Sigmoid colon (tissue), 7 donors: ENCODE measurements around the gene CDH23. TPM values are rescaled to one million over a fixed set of nuclear protein-coding genes. Genes with fewer than 3 reads are reported as not detected.

Experiments used
- DNase-seq: peaks from one replicate; pipeline ENCODE4 v3.0.0-alpha.2; 2019
- H3K27ac ChIP-seq, 4 donors: fragments of 200-600 bp; sonication (generic); one replicate each; pipeline ENCODE4 v1.5.1; 2016 to 2019; ENCODE audit warnings: mild to moderate bottlenecking in 1 of 4
- H3K27me3 ChIP-seq, 3 donors: fragments of 200-600 bp; sonication (generic); one replicate each; pipeline ENCODE4 v1.5.1; 2019; ENCODE audit warnings: mild to moderate bottlenecking in 1 of 3
- H3K36me3 ChIP-seq, 4 donors: fragments of 200-600 bp; sonication (generic); one replicate each; pipeline ENCODE4 v1.5.1; 2016 to 2019
- H3K4me1 ChIP-seq, 4 donors: fragments of 200-600 bp; sonication (generic); one replicate each; pipeline ENCODE4 v1.5.1; 2017 to 2019
- H3K4me3 ChIP-seq, 4 donors: fragments of 200-600 bp; sonication (generic); one replicate each; pipeline ENCODE4 v1.5.1; 2017 to 2019; ENCODE audit warnings: mild to moderate bottlenecking in 2 of 4, moderate library complexity in 1 of 4
- H3K9me3 ChIP-seq, 4 donors: fragments of 200-600 bp in 3 of 4; sonication (generic) in 3 of 4; one replicate each; pipeline versions ENCODE4 v1.5.1 to v1.6.1; 2013 to 2019
- CTCF ChIP-seq, 4 experiments: fragments of 450-650 bp in 3 of 4; fragments of 200-600 bp in 1 of 4; IDR thresholded peaks; one replicate each; pipeline ENCODE4 v1.5.1; 2016 to 2019; ENCODE audit warnings: antibody characterized with exemption in 4 of 4, mild to moderate bottlenecking in 3 of 4, moderate library complexity in 2 of 4
- EP300 ChIP-seq, 4 donors: sonication (generic); formaldehyde crosslinking; IDR thresholded peaks; one replicate each; pipeline ENCODE4 v1.6.1; 2017; ENCODE audit warnings: antibody characterized with exemption in 4 of 4
- POLR2A ChIP-seq, 2 donors: fragments of 450-650 bp; IDR thresholded peaks; one replicate each; pipeline ENCODE4 v1.6.1; 2016; ENCODE audit warnings: antibody characterized with exemption in 2 of 2, mild to moderate bottlenecking in 2 of 2, moderate library complexity in 2 of 2
- POLR2AphosphoS5 ChIP-seq, 4 donors: sonication (generic); formaldehyde crosslinking; IDR thresholded peaks; one replicate each; pipeline ENCODE4 v1.6.1; 2017; ENCODE audit warnings: antibody characterized with exemption in 4 of 4
- WGBS, 2 donors: extraction: QIAGEN DNeasy Blood & Tissue Kit; methylation state at CpG; one replicate each; pipeline ENCODE4 v1.1.7; 2013; 5-methylcytosine and 5-hydroxymethylcytosine counted together
- intact Hi-C: fragments of 100-400 bp; cut with DNase I; formaldehyde crosslinking; loops from one replicate; pipeline ENCODE4 v1.15.1; 2023
- polyA plus RNA-seq, 3 donors: library from polyadenylated mRNA; stranded (reverse); fragments of 200-250 nt; gene quantifications; one replicate each; pipeline ENCODE4 v1.2.3, GENCODE V29; 2013
- total RNA-seq, 4 donors: library from RNA; depleted of rRNA; stranded (reverse); fragments of >200 nt; gene quantifications; one replicate each; pipeline ENCODE4 v1.1.0, GENCODE V29; 2016
- donor health status: healthy with polysubstance abuse.
- donor health status: Bipolar disorder and iron deficiency.
- donor health status: healthy.

CDH23 gene
- total and polyA plus RNA-seq, 7 donors = 1.5 to 7.2 (median 3.0) TPM

DNA sequence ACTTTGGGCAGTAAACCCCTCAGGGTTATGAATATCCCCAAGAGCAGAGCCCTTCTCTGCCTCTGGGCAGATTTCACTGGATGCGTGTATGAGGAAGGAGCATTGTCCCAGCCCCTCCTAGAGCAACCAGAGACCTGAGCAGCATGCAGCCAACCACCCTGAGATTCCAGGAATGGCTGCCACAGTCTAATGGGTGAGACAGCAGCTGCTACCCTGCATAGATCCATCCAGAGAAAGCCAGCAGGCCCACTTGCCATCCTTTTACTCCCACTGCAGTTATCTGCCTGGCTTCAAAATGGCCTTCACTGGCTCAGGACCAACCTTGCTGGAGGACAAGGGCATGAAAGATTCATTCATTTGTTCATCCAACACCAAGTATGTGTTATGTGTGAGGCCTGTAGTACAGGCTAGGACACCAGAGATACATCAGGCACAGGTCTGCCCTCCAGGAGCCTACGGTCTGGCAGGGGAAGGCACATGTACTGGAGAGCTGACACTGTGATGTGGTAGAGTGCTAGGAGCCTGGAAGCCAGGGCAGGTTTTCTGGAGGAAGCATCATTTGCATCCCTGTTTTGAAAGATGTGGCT is 349.0 kb downstream of the CDH23 start:
- no peak for DNase-seq
- Histone ChIP-seq H3K4me1 (peaks cover 0 to 50% (median 39%) of the 10 kb centered on the region in 4 donors), H3K9me3 (no peaks in the 10 kb centered on the region), H3K4me3 (no peak overlapping the region), H3K27ac (no peak overlapping the region), H3K36me3 (peaks cover 6 to 12% (median 9%) of the 10 kb centered on the region in 4 donors), H3K27me3 (no peaks in the 10 kb centered on the region)
- WGBS, 2 donors = 92% methylated on average over 2 of the region's 2 CpGs
- intact Hi-C loops = no loop called here
- no peak for TF ChIP-seq CTCF (IDR thresholded peaks at IDR 0.05)
- TF ChIP-seq POLR2AphosphoS5 (IDR thresholded peaks at IDR 0.05) = no peak
- no peak for TF ChIP-seq POLR2A (IDR thresholded peaks at IDR 0.05)

GRCh38 chr10:71746344-71747037 is 349.8 kb downstream of the CDH23 start:
- no peak overlapping the region for H3K4me3 ChIP-seq
- H3K4me1 ChIP-seq = peaks cover 0 to 50% (median 39%) of the 10 kb centered on the region in 4 donors
- no peaks in the 10 kb centered on the region for H3K9me3 ChIP-seq
- H3K27me3 ChIP-seq = no peaks in the 10 kb centered on the region
- intact Hi-C loops = no loop called here
- H3K36me3 ChIP-seq = peaks cover 7 to 19% (median 15%) of the 10 kb centered on the region in 4 donors
- no peak for TF ChIP-seq POLR2A (IDR thresholded peaks at IDR 0.05)
- no peak for TF ChIP-seq CTCF (IDR thresholded peaks at IDR 0.05)
- no peak for TF ChIP-seq POLR2AphosphoS5 (IDR thresholded peaks at IDR 0.05)
- 52 to 60% methylated on average over 13 of the region's 13 CpGs for WGBS, 2 donors
- no peak for DNase-seq
- H3K27ac ChIP-seq = peak overlapping the region; percentile 62 to 72 (median 68)

GRCh38 chr10:71747039-71747531 is 350.4 kb downstream of the CDH23 start:
- TF ChIP-seq POLR2A (IDR thresholded peaks at IDR 0.05) = no peak
- TF ChIP-seq POLR2AphosphoS5 (IDR thresholded peaks at IDR 0.05) = no peak
- TF ChIP-seq EP300 (IDR thresholded peaks at IDR 0.05) = no peak
- TF ChIP-seq CTCF (IDR thresholded peaks at IDR 0.05) = no peak
- H3K9me3 ChIP-seq = no peaks in the 10 kb centered on the region
- peaks cover 0 to 50% (median 39%) of the 10 kb centered on the region in 4 donors for H3K4me1 ChIP-seq
- H3K27ac ChIP-seq = peak overlapping the region; percentile 62 to 72 (median 68)
- no peak overlapping the region for H3K4me3 ChIP-seq
- H3K27me3 ChIP-seq = no peaks in the 10 kb centered on the region
- peaks cover 10 to 25% (median 21%) of the 10 kb centered on the region in 4 donors for H3K36me3 ChIP-seq
- 10 to 64% methylated on average over 2 of the region's 2 CpGs for WGBS, 2 donors
- no peak for DNase-seq
- intact Hi-C loops = no loop called here

GRCh38 chr10:71747551-71748523 is 351.1 kb downstream of the CDH23 start:
- Histone ChIP-seq H3K27me3 (no peaks in the 10 kb centered on the region), H3K27ac (peak overlapping the region; percentile 62 to 72 (median 68)), H3K4me3 (no peak overlapping the region), H3K4me1 (peaks cover 0 to 50% (median 39%) of the 10 kb centered on the region in 4 donors), H3K9me3 (no peaks in the 10 kb centered on the region), H3K36me3 (peaks cover 15 to 33% (median 28%) of the 10 kb centered on the region in 4 donors)
- DNase-seq = no peak
- no peak for TF ChIP-seq CTCF (IDR thresholded peaks at IDR 0.05)
- peak in 3 of 4 donors; percentile 3 to 22 (median 22) for TF ChIP-seq POLR2AphosphoS5 (IDR thresholded peaks at IDR 0.05)
- 47% methylated on average over 14 of the region's 14 CpGs for WGBS, 2 donors
- intact Hi-C loops = no loop called here
